ENCODE results near the gene NSDHL.

The NSDHL gene

GRCh38 chrX:152892999-152893891 lies 62.4 kb downstream of the NSDHL start:
- H3K4me3 ChIP-seq (ENCODE audit: control insufficient read depth, low read depth, low read length) = no peak overlapping the region
- no peak for DNase-seq (ENCODE audit: low read depth)
- TF ChIP-seq CTCF (conservative IDR thresholded peaks at IDR 0.05; ENCODE audit: control insufficient read depth, insufficient read depth, low read depth, low read length) = no peak

- DNase-seq (ENCODE audit: low read depth) = no peak
- H3K4me3 ChIP-seq (ENCODE audit: control insufficient read depth, low read depth, low read length) = no peak overlapping the region
- no peak for TF ChIP-seq CTCF (conservative IDR thresholded peaks at IDR 0.05; ENCODE audit: control insufficient read depth, insufficient read depth, low read depth, low read length)
These were observed 63.2 kb downstream of the NSDHL start for GRCh38 chrX:152893980-152894610.

GRCh38 chrX:152895121-152895520 lies 64.3 kb downstream of the NSDHL start:
- H3K4me3 ChIP-seq (ENCODE audit: control insufficient read depth, low read depth, low read length) = no peak overlapping the region
- DNase-seq (ENCODE audit: low read depth) = no peak
- no peak for TF ChIP-seq CTCF (conservative IDR thresholded peaks at IDR 0.05; ENCODE audit: control insufficient read depth, insufficient read depth, low read depth, low read length)

- DNase-seq (ENCODE audit: low read depth) = no peak
- no peak for TF ChIP-seq CTCF (conservative IDR thresholded peaks at IDR 0.05; ENCODE audit: control insufficient read depth, insufficient read depth, low read depth, low read length)
- H3K4me3 ChIP-seq (ENCODE audit: control insufficient read depth, low read depth, low read length) = no peak overlapping the region
These were observed 65.0 kb downstream of the NSDHL start for GRCh38 chrX:152895724-152896420.

GRCh38 chrX:152896450-152896849 lies 65.6 kb downstream of the NSDHL start:
- no peak for TF ChIP-seq CTCF (conservative IDR thresholded peaks at IDR 0.05; ENCODE audit: control insufficient read depth, insufficient read depth, low read depth, low read length)
- no peak for DNase-seq (ENCODE audit: low read depth)
- no peak overlapping the region for H3K4me3 ChIP-seq (ENCODE audit: control insufficient read depth, low read depth, low read length)

GRCh38 chrX:152897222-152898131 lies 66.6 kb downstream of the NSDHL start, which contains the start of gene ZNF185:
Gene ZNF185 (plus strand): TSS chrX:152898067. CDS start chrX:152914490, 16,423 bp downstream.
- no peak within 1 kb of the TSS for H3K4me3 ChIP-seq (ENCODE audit: control insufficient read depth, low read depth, low read length)
- DNase-seq (ENCODE audit: low read depth) = no peak
- TF ChIP-seq CTCF (conservative IDR thresholded peaks at IDR 0.05; ENCODE audit: control insufficient read depth, insufficient read depth, low read depth, low read length) = no peak

Data from fibroblast of mammary gland (primary cell).